Loucy (cell line): ENCODE data around the gene SDCCAG8.

Experiments used
- EZH2phosphoT487 ChIP-seq: fragments of 200-600 bp; IDR thresholded peaks from 2 replicates; pipeline ENCODE4 v1.6.1; 2018; ENCODE audit warnings: antibody characterized with exemption, mild to moderate bottlenecking, moderate library complexity, borderline replicate concordance
- TF ChIP-seq, protein P1 (sequence below): fragments of 200-600 bp; sonication (generic); conservative IDR thresholded peaks from 2 replicates; pipeline ENCODE4 v1.5.1; 2014; ENCODE audit warnings: mild to moderate bottlenecking, antibody characterized with exemption, low read length

DNA sequence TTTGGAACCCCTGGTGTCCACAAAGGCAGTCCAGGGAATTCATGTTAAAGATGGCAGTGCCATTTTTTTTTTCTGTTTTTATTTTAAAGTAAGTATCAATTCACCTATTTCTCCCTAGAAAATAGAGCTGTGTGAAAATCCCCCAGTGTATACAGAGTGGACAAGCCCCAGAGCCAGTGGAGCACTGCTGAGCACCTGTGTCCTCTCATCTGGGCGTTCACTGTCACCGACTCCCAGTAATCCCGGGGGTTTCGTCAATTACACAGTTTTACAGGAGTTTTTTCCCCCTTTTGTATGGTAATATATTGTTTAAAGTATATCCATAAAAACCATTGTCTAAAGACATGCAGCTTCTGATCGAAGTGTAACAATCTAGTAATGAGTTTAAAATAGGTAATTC lies 175.8 kb downstream of the SDCCAG8 start:
- TF ChIP-seq, protein P1, sequence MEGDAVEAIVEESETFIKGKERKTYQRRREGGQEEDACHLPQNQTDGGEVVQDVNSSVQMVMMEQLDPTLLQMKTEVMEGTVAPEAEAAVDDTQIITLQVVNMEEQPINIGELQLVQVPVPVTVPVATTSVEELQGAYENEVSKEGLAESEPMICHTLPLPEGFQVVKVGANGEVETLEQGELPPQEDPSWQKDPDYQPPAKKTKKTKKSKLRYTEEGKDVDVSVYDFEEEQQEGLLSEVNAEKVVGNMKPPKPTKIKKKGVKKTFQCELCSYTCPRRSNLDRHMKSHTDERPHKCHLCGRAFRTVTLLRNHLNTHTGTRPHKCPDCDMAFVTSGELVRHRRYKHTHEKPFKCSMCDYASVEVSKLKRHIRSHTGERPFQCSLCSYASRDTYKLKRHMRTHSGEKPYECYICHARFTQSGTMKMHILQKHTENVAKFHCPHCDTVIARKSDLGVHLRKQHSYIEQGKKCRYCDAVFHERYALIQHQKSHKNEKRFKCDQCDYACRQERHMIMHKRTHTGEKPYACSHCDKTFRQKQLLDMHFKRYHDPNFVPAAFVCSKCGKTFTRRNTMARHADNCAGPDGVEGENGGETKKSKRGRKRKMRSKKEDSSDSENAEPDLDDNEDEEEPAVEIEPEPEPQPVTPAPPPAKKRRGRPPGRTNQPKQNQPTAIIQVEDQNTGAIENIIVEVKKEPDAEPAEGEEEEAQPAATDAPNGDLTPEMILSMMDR: no peak
- no peak for TF ChIP-seq EZH2phosphoT487
